KOPT-K1 (cell line): ENCODE results near the gene MNDA.
"Not testable (repeated sequence)": the region's sequence is repeated elsewhere in the genome, so short reads cannot be mapped to it uniquely, and the experiment has no call there.

ENCODE experiments used
- H3K27ac ChIP-seq: fragments of 200-600 bp; sonication (generic); 2 replicates; pipeline ENCODE4 v1.5.1; 2016; ENCODE audit warnings: antibody characterized with exemption, mild to moderate bottlenecking, low read depth, low read length; ENCODE audit not compliant: poor library complexity, severe bottlenecking
- H3K36me3 ChIP-seq: fragments of 200-600 bp; sonication (generic); 2 replicates; pipeline ENCODE4 v1.5.1; 2017; ENCODE audit warnings: antibody characterized with exemption, mild to moderate bottlenecking, low read length, moderate library complexity; ENCODE audit not compliant: insufficient read depth
- H3K9me3 ChIP-seq: fragments of 200-600 bp; sonication (generic); 2 replicates; pipeline ENCODE4 v1.5.1; 2017; ENCODE audit warnings: antibody characterized with exemption, low read length, mild to moderate bottlenecking; ENCODE audit not compliant: insufficient read depth, poor library complexity, severe bottlenecking

MNDA gene

GRCh38 chr1:158818975-158819431 lies 12.1 kb upstream of the MNDA start:
- peak overlapping the region; percentile 41 for H3K27ac ChIP-seq
- no peaks in the 10 kb centered on the region for H3K36me3 ChIP-seq
- H3K9me3 ChIP-seq: peaks cover 5% of the 10 kb centered on the region

DNA sequence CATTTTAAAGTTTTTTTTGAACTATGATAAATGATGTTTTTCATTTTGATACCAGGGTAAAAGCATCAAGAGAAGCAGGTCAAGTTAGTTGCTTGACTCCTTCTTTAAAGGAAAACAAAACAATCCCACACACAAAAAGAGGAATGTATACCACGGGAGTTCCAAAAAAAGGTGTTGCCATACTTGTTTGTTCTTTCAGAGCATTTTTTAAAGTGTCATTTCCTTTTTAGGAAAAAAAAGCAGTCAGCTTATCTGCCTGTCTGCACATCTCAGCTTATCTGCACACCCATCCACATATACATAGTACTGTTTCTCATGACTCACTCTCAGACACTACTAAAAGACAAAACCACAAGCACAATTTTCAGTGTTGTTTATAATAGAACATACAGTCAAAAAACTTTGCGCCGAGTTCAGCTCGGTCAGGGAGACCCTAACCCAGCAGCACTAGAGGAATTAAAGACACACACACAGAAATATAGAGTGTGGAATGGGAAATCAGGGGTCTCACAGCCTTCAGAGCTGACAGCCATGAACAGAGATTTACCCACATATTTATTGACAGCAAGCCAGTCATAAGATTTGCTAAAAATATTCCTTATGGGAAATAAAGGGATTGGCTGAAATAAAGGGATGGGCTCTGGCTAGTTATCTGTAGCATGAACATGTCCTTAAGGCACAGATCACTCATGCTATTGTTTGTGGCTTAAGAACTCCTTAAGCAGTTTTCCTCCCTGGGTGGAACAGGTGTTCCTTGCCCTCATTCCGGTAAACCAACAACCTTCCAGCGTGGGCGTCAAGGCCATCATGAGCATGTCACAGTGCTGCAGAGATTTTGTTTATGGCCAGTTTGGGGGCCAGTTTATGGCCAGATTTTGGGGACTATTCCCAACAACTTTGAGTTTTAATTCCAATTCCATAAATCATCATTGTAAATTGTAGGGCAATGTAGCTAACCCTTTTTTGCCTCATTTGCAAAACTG lies 11.4 kb upstream of the MNDA start:
- Histone ChIP-seq H3K27ac (peak overlapping the region; percentile 41), H3K9me3 (peaks cover 10% of the 10 kb centered on the region), H3K36me3 (no peaks in the 10 kb centered on the region)

- Histone ChIP-seq H3K27ac (no peak overlapping the region), H3K9me3 (peaks cover 10% of the 10 kb centered on the region), H3K36me3 (no peaks in the 10 kb centered on the region)
Measured at GRCh38 chr1:158821723-158822122, 9.4 kb upstream of the MNDA start.

- Histone ChIP-seq H3K36me3 (no peaks in the 10 kb centered on the region), H3K27ac (no peak overlapping the region), H3K9me3 (peaks cover 30% of the 10 kb centered on the region)
Measured at GRCh38 chr1:158830074-158830677, 975 bp upstream of the MNDA start.

GRCh38 chr1:158833264-158833663 lies 2.1 kb downstream of the MNDA start:
- Histone ChIP-seq H3K36me3 (no peaks in the 10 kb centered on the region), H3K27ac (no peak overlapping the region), H3K9me3 (peaks cover 17% of the 10 kb centered on the region)

DNA sequence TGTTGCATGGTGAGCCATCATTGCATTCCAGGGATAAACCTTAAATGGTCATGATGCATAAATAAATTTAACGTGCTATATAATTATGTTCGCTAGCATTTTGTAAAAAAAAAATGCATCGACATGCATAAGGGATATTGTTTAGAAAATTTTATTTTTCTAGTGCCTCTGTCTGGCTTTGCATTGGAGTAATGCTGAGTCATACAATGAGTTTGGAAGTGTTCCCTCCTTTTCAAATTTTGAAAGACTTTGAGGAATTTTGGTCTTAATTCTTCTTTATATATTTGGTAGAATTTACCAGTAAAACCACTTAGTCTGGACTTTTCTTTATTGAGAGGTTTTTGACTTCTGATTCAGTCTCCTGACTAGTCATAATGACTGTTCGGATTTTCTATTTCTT lies 4.9 kb downstream of the MNDA start:
- no peaks in the 10 kb centered on the region for H3K36me3 ChIP-seq

DNA sequence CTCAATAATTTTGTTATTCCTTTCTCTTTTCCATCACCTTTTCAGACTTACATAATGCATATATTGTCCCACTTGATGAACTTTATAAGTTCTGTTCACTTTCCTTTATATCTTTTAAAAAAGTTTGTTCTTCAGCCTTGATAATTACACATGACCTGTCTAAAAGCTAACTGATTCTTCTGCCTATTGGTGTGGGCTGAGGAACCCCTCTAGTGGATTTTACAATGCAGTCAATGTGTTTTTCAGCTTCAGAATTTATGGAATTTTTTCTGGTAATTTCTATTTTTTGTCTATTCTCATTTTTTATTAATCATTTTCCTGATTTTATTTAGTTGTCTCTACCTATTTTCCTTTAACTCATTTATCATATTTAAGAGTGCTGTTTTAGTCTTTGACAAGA lies 7.5 kb downstream of the MNDA start:
- no peaks in the 10 kb centered on the region for H3K9me3 ChIP-seq
- no peak overlapping the region for H3K27ac ChIP-seq
- no peaks in the 10 kb centered on the region for H3K36me3 ChIP-seq

More for the DNA sequence above, 4.9 kb downstream of the MNDA start:
- H3K27ac ChIP-seq: no peak overlapping the region
- H3K9me3 ChIP-seq: no peaks in the 10 kb centered on the region

DNA sequence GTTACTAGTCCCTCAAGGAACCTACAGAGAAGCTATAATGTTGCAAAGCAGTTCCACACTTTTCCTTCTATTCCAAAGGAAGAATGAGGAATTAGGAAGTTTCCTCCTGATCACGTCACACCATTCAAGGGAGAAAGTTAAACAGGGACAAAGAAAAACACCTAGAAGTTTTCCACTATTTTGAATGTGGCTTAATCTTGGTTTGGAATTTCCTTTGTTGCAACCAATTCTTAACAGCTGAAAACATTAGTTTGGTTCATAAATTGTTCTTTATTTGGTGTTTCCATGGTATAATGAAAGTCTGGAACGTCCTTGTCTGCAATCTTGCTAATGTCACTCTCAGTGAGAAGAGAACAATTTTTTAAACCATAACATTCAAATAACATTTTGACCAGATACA lies 8.4 kb downstream of the MNDA start:
- no peak overlapping the region for H3K27ac ChIP-seq
- H3K9me3 ChIP-seq: no peaks in the 10 kb centered on the region
- H3K36me3 ChIP-seq: no peaks in the 10 kb centered on the region

GRCh38 chr1:158840236-158840635 lies 9.1 kb downstream of the MNDA start:
- Histone ChIP-seq H3K36me3 (no peaks in the 10 kb centered on the region), H3K27ac (no peak overlapping the region)

GRCh38 chr1:158864595-158864994 lies 33.4 kb downstream of the MNDA start:
- H3K9me3 ChIP-seq: peaks cover under 1% of the 10 kb centered on the region
- H3K36me3 ChIP-seq: no peaks in the 10 kb centered on the region
- H3K27ac ChIP-seq: no peak overlapping the region

More at GRCh38 chr1:158840236-158840635, 9.1 kb downstream of the MNDA start:
- H3K9me3 ChIP-seq: no peaks in the 10 kb centered on the region

GRCh38 chr1:158870438-158870837 lies 39.3 kb downstream of the MNDA start:
- H3K36me3 ChIP-seq, H3K27ac ChIP-seq, H3K9me3 ChIP-seq: not testable (repeated sequence)

- H3K27ac ChIP-seq: no peak overlapping the region
Measured at GRCh38 chr1:158873141-158873540, 42.0 kb downstream of the MNDA start.

GRCh38 chr1:158893654-158894053 lies 62.5 kb downstream of the MNDA start:
- Histone ChIP-seq H3K27ac (no peak overlapping the region), H3K36me3 (no peaks in the 10 kb centered on the region), H3K9me3 (no peaks in the 10 kb centered on the region)

More at GRCh38 chr1:158873141-158873540, 42.0 kb downstream of the MNDA start:
- Histone ChIP-seq H3K36me3 (no peaks in the 10 kb centered on the region), H3K9me3 (no peaks in the 10 kb centered on the region)

DNA sequence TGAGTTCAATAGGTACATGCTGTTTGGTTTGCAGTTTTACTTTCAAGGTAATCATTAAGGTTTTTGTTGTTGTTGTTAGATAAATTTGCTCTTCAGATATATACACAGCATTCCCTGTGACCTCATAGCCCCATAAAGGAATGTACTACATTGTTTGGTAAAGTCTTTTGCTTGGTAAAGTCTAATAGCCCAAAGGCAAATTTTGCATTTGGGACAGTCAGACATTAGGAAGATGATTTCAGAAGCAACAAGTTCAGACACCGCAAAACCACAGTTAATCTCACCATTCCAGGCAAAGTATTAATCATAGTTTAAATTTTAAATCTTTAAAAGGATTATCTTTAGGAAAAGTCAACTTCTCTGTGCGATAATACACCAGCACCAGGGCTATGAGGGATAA lies 67.6 kb downstream of the MNDA start:
- Histone ChIP-seq H3K36me3 (no peaks in the 10 kb centered on the region), H3K27ac (no peak overlapping the region), H3K9me3 (no peaks in the 10 kb centered on the region)
